ENCODE data around the gene PDE10A.
A peak's percentile ranks its signal among the peaks of the same experiment; 100 is the strongest.

Gene PDE10A

DNA sequence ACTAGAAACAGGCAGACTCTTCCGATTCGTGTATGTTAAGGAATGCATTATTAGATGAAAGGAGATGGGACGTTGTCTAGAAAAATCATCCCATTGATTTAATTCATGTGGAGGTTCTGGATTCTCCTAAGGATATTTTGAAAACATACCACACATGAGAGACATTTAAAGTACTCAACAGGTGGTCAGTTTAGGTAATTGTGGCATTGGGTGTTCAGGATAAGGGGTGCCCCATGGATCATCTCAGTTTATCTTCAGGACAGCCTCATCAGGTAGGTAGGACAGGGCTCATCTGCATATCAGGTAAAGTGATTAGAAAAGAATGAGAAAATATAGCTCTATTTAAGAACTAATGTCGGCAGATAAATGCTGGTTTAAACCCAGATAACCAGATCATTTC lies 15.9 kb upstream of the PDE10A start:
- DNase-seq (ENCODE audit: low spot score): no peak

DNA sequence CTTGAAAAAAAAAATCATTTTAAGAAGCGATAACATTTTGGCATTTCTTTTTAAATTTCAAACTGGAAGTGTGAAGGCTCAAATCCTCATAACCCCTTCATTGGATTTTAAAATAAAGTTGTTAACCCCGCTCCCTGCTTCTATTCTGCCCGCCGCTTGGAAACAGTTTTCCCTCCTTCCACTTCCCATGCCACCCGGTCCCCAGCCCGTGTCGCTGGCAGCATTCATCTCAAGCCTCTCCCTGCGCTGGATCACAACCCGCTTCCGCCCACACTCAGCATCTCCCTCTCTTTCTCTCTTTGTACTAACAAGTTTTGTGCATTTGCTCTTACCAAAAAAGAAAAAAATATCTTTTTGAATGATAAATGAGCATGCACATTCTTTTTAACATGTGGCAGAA lies 15.4 kb upstream of the PDE10A start:
- no peak overlapping the region for H3K27ac ChIP-seq
- TF ChIP-seq, protein P1, sequence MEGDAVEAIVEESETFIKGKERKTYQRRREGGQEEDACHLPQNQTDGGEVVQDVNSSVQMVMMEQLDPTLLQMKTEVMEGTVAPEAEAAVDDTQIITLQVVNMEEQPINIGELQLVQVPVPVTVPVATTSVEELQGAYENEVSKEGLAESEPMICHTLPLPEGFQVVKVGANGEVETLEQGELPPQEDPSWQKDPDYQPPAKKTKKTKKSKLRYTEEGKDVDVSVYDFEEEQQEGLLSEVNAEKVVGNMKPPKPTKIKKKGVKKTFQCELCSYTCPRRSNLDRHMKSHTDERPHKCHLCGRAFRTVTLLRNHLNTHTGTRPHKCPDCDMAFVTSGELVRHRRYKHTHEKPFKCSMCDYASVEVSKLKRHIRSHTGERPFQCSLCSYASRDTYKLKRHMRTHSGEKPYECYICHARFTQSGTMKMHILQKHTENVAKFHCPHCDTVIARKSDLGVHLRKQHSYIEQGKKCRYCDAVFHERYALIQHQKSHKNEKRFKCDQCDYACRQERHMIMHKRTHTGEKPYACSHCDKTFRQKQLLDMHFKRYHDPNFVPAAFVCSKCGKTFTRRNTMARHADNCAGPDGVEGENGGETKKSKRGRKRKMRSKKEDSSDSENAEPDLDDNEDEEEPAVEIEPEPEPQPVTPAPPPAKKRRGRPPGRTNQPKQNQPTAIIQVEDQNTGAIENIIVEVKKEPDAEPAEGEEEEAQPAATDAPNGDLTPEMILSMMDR (IDR thresholded peaks at IDR 0.05): no peak
- no peak for DNase-seq (ENCODE audit: low spot score)
- no peak overlapping the region for H3K4me3 ChIP-seq

More for the DNA sequence above, 15.9 kb upstream of the PDE10A start:
- TF ChIP-seq, protein P1 (IDR thresholded peaks at IDR 0.05): no peak
- Histone ChIP-seq H3K27ac (no peak overlapping the region), H3K4me3 (no peak overlapping the region)

DNA sequence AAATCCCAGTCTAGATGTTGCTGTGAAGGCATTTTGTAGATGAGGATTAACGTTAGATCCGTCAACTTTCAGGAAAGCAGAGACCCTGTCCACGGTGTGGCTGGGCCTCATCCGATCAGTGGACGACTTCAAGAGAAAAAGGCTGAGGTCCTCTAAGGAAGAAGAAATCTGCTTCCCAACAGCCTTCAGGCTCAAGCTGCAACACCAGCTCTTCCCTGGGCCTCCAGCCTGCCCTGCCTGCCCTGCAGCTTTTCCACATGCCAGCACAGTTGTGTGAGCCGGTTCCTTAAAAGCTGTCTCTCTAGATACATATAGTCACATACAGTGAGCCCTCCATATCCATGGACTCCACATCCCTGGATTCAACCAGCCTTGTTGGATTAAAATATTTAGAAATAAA lies 14.1 kb upstream of the PDE10A start:
- TF ChIP-seq, protein P1 (IDR thresholded peaks at IDR 0.05): no peak
- H3K27ac ChIP-seq: no peak overlapping the region

DNA sequence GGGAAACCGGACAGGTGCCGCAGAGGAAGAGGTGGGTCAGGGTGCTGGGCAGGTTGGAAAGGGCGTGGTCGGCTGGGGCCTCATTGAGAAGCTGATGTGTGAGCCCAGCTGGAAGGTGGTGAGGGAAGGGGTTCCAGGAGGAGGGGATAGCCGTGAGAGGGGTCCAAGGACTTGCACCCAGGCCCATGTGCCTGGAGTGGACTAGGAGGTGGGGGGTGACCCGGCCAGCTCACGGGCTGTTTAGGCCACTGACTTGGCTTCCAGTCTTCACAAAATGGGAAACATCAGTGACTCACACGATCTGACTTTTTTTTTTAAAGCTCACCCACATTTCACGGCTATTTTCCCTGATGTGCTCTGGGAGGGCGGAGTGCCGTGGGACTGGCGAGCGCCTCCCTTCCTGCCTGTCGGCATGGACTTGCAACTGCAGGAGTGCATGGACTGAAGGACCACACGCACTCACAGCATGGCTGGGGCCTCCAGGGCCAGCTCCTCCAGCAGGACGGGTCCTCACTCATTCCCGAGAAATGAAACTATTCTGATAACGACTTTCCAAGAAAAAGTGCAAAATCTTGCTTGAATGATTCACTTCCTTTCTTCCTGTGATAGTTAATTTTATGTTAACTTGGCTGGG lies 13.5 kb upstream of the PDE10A start:
- no peak for DNase-seq (ENCODE audit: low spot score)
- TF ChIP-seq, protein P1 (IDR thresholded peaks at IDR 0.05): no peak
- Histone ChIP-seq H3K27ac (no peak overlapping the region), H3K4me3 (peak overlapping the region; percentile 16)

More for the DNA sequence above, 14.1 kb upstream of the PDE10A start:
- H3K4me3 ChIP-seq: peak overlapping the region; percentile 16
- DNase-seq (ENCODE audit: low spot score): no peak

DNA sequence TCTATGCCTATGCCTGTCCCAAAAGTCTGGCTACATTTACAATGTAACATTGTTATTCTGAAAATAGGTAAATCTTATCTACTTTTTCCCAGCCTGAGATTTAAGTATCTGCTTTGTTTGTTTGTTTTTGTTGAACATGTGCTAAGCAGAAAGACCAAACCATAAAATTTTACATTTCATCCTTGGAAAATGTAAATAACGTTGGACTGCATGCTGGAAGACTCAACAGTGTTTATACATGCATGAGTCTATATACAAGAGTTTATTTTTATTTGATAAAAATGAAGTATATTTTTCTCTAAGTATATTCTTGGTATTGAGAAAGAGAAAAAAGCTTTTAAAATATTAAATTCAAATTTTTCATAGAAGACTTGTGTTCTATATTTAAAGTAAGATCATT lies 12.1 kb upstream of the PDE10A start:
- TF ChIP-seq, protein P1 (IDR thresholded peaks at IDR 0.05): no peak
- DNase-seq (ENCODE audit: low spot score): no peak
- no peak overlapping the region for H3K27ac ChIP-seq
- no peak overlapping the region for H3K4me3 ChIP-seq

DNA sequence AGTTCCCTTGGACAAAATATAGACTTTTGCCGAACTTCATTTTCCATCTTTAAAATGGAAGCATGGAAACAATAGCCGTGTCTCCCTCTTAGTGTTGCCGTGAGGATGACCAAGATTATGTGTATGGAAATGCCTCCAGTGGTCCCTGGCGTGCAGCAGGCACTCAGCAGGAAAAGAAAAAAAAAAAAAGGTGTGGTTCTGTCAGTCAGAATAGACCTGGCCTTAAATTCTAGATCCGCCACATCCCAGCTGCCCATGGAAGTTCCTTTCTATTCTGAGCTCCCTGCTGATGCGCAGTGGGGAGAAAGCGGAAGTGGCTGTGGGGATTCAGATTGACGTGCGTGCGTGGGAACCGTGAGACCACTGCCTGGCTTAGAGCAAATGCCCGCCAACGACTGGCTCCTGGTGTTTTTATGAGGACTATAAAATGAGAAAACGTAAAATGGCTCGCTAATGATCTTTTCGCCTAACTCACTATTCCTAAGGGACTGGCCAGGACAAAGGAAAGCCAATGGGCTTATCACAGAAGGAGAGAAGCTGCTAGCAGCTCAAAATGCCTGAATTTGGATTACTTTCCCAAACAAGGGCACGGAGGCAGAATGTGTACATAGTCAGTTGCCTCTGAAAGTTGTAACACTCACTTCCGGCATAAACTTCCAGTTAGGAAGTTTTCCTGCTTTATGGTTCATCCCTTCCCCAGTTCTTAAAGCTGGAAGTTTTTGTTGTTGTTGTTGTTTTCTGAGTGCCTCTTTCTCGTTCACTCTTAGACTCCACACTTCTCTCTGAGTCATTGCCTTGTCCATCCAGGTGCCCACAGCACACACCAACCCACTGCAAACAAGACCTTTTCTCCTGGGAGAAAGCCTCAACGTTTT lies 11.4 kb upstream of the PDE10A start:
- H3K27ac ChIP-seq: no peak overlapping the region
- TF ChIP-seq, protein P1 (IDR thresholded peaks at IDR 0.05): no peak
- H3K4me3 ChIP-seq: no peak overlapping the region
- no peak for DNase-seq (ENCODE audit: low spot score)
